SU-DHL-6 (cell line): ENCODE data around the gene FAS.

Experiments used
- CTCF ChIP-seq: fragments of 200-600 bp; sonication (generic); IDR thresholded peaks from one replicate; pipeline ENCODE4 v1.5.1; 2017; ENCODE audit warnings: antibody characterized with exemption, mild to moderate bottlenecking, low read length, moderate library complexity; ENCODE audit not compliant: insufficient read depth, poor library complexity, severe bottlenecking
- EZH2phosphoT487 ChIP-seq: fragments of 200-600 bp; sonication (generic), shearing (Covaris generic); conservative IDR thresholded peaks from 2 replicates; pipeline ENCODE4 v1.6.1; 2018; ENCODE audit warnings: mild to moderate bottlenecking, antibody characterized with exemption, low read length, moderate library complexity, mixed read lengths

- no peak for TF ChIP-seq CTCF
- no peak for TF ChIP-seq EZH2phosphoT487
Measured at GRCh38 chr10:88963318-88963717, 27.3 kb upstream of the FAS start.
